GM19025 (cell line): ENCODE measurements around the gene ZNF407.
A peak's percentile ranks its signal among the peaks of the same experiment; 100 is the strongest.

ENCODE experiments used
- ATAC-seq: cut with Tn5 transposase; IDR thresholded peaks from one replicate; pipeline ENCODE4 v1.9.1; 2021; ENCODE audit warnings: mild to moderate bottlenecking, low read depth, moderate library complexity; ENCODE audit not compliant: unreplicated experiment

Gene ZNF407

DNA sequence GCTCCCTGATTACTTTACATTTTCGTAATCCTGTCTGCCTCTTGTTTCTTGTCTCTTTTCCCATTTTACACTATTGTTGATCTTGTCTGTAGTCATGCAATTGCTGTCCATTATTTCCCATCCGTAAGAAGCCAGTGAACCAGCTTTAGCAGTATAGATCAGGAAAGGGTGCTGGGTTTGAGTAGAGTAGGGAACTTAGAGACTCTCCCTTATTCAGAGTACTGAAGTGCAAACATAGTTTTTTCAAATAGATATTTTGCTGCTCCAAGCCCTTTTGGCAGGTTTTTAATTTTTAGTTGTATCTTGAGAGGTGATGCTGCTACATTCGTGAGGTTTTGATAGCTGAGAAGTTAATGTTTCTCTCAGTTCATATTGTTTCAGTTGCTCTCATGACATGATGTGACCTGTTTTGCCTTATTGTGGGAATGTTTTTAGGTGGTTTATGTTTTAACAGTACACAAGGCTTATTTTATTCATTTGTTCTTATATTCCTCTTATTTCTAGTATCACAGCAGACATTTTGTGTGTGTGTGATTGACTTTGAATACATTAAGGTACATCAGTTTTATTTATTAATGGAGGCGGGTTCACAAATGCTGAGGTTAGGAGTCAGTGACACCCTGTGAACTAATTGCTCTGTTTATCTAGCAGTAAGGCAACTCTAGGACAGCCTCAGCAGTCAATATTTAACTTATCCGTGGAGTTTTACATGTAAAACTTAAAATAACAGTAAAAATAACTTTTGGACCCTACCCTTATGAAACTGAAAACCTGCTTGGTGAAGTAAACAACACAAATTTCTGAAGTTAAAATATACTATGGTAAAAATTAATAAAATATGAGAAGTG, 118.4 kb downstream of the ZNF407 start:
- ATAC-seq: no peak

DNA sequence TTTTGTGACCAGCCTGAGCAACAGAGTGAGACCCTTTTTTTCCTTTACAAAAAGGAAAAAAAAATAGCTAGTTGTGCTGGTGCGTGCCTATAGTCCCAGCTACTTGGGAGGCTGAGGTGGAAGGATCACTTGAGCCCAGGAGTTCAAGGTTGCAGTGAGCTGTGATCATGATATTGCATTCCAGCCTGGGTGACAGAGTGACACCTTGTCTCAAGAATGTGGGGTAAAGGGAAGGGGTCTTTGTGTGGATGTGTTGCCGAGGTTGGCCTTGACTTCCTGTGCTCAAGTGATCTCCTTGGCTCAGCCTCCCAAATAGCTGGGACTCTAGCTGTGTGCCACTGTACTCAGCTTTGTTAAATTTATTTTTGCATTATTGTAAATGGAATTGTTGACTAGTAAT, 120.6 kb downstream of the ZNF407 start:
- ATAC-seq: no peak

DNA sequence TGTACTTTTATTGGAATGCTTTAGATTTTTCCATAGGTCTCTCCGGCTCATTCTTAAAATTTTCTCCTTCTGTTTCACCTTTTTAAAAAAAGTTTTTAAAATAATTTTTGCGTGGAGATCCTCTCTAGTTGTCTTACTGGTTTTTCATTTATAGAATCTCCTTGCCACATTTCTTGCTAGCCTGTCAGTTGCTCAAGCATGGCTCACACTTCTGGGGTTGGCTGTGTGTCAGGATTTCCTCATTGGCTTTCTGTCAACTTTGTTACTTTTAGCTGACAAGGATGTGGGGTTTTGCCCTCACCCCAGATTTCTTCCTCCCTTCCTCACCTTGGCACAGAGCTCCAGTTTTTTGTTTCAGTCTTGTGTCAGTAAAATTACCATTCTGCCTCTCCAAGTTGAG, 124.6 kb downstream of the ZNF407 start:
- ATAC-seq: no peak

GRCh38 chr18:74724186-74724585, 126.5 kb downstream of the ZNF407 start:
- no peak for ATAC-seq

DNA sequence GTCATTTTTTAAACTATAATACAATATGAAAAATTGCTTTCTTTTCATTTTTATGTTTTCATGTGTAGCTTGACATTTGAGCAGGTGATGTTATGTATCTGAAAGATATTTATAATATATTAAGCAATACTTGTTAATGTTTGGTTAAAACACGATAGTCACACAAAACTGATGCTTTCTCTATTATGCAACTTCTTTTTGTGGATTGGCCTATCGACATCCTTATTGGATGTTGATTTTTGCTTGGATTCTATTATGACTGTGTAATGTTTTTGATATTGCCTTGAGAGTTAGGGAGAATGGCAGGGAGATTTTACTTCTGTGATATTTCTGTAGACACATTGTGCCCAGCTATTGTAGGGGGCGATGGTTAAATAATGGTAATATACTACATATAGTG, 128.0 kb downstream of the ZNF407 start:
- no peak for ATAC-seq

GRCh38 chr18:74728586-74728985, 130.9 kb downstream of the ZNF407 start:
- ATAC-seq: no peak

DNA sequence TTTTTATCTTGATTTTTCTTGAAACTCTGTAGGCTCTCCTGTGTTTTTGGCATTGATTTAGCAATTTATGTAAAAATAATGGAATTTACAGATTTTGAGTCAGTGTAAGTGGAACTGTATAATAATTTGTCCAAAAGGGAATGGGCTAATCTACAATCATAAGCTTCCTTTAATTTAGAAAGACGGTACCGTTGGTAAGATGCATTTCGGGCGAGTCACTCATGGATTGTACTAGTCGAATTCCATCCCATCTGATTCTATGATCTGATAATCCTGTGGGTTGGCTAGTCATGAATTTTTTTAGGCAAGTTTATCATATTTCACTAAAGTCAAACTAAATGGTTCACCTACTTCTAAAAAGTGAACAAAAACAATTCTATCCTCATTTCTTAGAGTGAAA, 133.4 kb downstream of the ZNF407 start:
- ATAC-seq: no peak

GRCh38 chr18:74732380-74732779, 134.7 kb downstream of the ZNF407 start:
- no peak for ATAC-seq

DNA sequence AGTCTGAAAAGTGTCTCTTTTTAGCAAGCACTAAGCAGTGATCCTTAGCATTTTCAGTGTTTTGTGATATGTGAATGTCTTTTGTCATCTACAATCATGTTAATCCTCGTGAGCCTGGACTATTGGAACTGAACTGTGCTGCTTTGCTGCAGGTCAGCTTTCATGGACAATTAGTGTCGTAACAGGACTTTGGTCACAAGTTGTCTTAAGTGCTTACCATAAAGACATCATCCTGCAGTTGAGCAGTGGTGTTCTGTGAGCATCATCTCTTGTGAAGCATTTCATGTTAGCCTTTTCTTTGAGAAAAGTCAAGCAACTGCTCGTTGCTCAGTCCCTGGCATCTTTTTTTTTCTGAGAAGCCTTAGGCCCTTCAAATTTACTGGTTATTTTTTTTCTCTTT, 135.9 kb downstream of the ZNF407 start:
- ATAC-seq: no peak

DNA sequence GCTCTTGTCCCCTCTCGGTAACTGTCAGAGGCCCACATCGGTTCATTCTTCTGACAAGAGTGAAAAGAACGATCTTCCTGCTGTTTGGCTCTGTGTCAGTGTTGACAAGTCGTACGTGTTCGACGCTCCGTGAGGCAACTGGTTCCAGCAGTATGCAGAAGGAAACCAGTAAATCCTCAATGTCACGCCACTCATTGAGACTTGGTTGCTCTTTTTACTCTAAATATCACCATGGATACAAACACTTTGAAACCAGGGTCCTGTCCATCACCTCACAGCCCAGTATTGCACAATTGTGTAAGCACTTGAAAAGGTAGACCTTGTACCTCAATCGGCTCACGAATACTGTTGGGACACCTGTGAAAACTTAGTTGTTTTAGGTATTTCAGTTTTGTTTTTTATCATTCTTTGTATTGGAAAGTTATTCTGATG, 136.4 kb downstream of the ZNF407 start:
- ATAC-seq: no peak

DNA sequence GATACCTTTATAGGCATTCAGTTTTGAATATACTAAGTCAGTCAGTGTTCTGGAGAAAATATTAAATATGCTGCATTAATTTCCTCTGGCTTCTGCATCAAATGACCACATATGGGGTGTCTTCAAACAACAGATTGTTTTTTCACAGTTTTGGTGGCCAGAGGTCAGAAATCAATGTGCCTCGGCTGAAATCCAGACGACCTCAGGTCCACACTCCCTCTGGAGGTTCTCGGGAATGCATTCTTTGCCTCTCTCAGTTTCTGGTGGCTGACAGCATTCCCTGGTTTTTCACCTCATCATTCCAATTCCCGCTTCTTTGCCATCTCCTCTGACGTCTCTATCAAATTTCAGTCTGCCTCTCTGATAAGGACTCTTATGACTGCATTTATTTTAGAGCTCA, 142.3 kb downstream of the ZNF407 start:
- ATAC-seq: no peak

DNA sequence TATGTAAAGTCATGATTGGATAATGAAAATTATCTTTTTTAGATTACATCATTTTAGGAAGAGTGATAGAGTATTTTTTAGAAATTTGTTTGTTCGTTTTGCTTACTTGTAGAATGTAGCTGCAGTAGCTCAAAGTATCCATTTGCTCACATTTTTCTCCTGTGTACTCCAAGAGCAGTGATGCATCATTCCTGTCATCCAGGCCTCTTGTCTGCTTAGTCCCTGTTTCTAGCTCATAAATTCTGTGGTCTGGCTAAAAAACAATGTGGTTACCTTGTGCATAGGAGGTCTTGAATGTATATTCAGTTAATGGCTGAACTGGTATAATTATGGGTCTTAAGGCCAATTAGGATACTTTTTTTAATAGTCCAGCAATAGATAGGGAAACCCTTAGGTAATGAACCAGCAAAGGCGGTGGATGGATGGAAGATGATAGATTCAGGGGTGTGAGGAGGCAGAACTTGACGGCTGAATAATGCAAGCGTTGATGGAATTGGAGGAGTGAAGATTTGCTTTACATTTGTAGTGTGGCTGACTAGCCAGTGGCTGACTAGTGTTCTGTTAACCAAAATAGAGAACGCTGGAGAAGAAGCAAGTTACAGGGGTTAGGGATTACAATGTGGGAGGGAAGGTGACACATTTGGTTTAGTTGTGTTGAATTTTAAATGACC, 145.0 kb downstream of the ZNF407 start:
- no peak for ATAC-seq

DNA sequence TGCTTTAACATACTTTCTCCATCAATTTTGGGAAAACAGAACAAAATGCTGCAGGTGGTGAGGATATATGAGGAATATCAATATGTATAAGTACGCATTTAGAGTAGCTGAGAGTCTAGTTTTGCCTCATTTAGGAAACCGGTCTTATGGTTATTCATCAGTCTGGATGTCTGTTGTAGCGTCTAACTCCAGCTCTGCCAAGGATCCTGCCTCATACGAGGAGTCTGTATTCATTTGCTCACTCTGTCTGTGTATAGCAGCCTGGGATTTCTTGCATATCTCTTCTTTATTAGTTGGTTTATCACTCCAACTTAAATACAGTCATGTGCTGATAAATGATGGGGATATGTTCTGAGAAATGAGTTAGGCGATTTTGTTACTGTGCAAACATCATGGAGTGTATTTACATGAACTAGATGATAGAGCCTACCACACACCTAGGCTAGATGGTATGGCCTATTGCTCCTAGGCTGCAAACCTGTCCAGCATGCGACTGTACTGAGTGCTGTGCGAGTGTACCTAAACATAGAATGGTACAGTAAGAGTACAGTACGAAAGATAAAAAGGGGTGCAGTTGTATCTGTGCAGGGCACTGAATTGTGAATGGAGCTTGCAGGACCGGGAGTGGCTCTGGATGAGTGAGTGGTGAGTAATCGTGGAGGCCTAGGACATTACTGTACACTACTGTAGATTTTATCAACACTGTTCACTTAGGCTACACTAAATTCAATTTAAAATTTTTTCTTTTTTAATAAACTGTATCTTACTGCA, 148.1 kb downstream of the ZNF407 start:
- ATAC-seq: no peak

DNA sequence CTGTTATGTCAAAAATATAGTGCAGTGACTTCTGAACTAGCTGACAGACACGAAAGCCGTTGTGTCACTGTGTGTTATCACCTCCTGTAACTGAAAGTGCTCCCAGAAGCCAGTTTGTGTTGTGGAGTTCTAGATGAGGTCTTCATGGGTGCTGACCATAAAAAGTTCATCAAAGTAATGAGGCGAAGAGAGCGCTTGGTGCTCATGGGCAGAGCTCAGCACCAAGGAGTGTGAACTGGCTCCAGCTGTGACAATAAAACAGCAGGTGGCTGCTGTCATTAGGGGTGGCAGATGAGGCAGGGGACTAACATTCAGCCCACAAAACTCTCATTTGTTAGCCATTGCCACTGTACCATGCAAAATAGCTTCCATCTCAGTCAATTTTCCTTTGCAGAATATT, 151.1 kb downstream of the ZNF407 start:
- ATAC-seq: no peak

- no peak for ATAC-seq
Observed at GRCh38 chr18:74758995-74759394, 161.3 kb downstream of the ZNF407 start.

DNA sequence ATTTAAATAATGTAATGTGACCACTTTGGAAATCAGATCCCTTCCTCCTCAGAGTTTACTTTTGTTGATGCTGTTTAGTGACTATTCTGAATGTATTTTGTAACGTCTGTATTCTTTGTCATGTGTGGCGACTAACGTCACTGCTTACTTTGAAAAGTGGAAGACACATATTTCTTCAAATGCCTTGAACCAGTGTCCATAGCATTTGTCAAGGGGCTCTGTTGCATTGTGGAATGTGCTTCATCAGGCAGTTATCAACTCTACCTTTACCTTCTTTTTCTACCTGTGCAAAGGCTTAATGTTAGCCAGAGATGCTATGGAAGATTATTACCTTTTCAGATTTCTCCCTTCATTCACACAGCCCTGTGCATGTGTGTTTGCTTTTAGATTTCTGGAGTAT, 162.4 kb downstream of the ZNF407 start:
- ATAC-seq: no peak

- no peak for ATAC-seq
Observed at GRCh38 chr18:74760436-74760835, 162.8 kb downstream of the ZNF407 start.

DNA sequence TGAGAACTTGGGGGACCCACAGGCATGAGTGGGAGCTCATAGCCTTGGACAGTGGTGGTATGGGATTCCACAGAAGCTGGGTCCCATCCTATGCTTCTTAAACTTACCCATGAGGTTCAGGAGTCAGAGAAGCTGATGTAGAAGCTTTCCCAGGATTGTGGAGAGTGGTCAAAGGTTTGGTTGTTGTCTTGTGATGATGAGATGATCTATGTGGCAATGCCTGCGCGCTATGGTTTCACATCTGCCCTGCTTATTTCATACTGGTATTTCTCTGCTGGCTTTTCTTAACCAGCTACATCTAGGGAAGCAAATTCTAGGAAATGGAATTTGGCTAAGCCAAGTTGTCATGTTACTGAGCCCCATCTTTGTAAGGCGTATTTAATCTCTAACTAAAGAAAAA, 168.6 kb downstream of the ZNF407 start:
- ATAC-seq: no peak

GRCh38 chr18:74768096-74768495, 170.4 kb downstream of the ZNF407 start:
- no peak for ATAC-seq

DNA sequence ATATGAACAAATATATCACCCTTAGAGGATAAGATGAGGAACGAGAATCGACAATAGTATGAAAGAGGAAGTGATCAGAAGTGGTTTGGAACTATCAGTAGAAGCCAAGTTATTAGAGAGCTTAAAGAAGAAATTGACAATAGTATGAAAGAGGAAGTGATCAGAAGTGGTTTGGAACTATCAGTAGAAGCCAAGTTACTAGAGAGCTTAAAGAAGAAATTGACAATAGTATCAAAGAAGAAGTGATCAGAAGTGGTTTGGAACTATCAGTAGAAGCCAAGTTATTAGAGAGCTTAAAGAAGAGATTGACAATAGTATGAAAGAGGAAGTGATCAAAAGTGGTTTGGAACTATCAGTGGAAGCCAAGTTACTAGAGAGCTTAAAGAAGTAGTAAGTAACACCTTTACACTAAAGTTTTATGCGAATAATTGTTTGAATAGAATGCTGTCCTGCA, 175.5 kb downstream of the ZNF407 start:
- peak; percentile 73 for ATAC-seq

- no peak for ATAC-seq
Observed at GRCh38 chr18:74774486-74774885, 176.8 kb downstream of the ZNF407 start.
